ENCODE measurements around the gene PDZD11.

DNA sequence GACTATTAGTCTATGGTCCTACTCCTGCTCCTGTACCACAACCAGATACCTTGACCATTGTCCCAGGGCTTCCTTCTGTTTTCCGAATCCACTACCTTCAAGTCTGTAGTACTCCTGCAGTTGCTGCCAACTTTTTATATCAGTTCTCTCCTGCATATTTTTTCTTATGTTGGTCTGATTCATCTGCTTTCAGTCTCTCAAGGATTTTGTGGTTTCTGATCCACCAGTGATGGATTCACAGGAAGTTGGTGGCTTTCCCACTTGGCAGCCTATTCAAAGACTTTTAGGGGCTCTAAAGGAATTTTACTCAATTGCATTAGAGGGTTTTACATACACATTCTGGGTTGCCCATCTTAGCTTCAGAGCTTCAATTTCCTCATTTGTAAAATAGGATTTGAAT, 23.8 kb upstream of the PDZD11 start:
- TF ChIP-seq, protein P1, sequence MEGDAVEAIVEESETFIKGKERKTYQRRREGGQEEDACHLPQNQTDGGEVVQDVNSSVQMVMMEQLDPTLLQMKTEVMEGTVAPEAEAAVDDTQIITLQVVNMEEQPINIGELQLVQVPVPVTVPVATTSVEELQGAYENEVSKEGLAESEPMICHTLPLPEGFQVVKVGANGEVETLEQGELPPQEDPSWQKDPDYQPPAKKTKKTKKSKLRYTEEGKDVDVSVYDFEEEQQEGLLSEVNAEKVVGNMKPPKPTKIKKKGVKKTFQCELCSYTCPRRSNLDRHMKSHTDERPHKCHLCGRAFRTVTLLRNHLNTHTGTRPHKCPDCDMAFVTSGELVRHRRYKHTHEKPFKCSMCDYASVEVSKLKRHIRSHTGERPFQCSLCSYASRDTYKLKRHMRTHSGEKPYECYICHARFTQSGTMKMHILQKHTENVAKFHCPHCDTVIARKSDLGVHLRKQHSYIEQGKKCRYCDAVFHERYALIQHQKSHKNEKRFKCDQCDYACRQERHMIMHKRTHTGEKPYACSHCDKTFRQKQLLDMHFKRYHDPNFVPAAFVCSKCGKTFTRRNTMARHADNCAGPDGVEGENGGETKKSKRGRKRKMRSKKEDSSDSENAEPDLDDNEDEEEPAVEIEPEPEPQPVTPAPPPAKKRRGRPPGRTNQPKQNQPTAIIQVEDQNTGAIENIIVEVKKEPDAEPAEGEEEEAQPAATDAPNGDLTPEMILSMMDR (conservative IDR thresholded peaks at IDR 0.05) = no peak
- no peak for TF ChIP-seq EZH2 (IDR thresholded peaks at IDR 0.05; ENCODE audit: low read depth)
